ENCODE results near the gene MS4A4A. TPM values are rescaled to one million over a fixed set of nuclear protein-coding genes. Genes with fewer than 3 reads are reported as not detected.

The MS4A4A gene
- total and polyA plus RNA-seq, 9 of the 15 experiments (the other 6 are each of a cell fraction or from before 2014, with no cell fraction given), result 0.77 to 41.4 (median 10.1) TPM

DNA sequence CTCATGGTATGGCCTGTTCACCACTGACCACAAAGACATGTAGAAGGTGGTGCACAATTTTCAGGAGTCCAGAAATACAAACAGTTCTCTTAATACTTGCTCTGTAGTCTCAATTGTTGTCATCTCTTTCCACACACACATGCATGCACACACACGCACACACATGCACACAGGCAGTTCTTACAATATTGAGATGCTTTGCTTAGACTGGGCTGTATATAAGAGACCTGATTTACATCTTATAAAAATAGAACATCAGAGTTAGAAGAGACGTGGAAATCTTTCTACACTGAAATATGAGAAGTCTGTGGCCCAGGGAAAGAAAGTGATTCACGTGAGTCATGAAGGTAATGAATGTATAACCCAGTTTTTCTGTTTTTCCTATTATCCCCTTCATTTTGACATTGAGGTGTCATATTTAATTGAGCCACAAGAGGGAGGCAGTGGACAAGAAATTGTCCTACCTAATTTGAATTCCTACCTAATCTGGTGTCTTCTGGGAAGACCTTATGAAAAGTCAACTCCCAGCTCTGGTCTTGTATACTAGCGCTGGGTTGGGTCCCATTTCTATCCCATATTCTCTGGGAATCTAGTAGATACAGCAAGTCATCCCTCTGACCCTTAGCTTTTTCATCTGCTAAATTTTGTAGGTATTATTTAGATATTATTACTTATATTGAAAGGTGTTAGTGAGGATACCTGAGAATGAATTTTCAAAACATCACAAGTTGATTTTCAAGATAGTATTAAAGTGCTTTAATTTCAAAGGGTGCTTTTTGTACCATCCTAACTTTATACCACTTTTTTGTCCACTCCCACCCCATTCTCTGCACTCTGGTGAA is 14.9 kb upstream of the MS4A4A start (continued):
- TF ChIP-seq, protein P1, sequence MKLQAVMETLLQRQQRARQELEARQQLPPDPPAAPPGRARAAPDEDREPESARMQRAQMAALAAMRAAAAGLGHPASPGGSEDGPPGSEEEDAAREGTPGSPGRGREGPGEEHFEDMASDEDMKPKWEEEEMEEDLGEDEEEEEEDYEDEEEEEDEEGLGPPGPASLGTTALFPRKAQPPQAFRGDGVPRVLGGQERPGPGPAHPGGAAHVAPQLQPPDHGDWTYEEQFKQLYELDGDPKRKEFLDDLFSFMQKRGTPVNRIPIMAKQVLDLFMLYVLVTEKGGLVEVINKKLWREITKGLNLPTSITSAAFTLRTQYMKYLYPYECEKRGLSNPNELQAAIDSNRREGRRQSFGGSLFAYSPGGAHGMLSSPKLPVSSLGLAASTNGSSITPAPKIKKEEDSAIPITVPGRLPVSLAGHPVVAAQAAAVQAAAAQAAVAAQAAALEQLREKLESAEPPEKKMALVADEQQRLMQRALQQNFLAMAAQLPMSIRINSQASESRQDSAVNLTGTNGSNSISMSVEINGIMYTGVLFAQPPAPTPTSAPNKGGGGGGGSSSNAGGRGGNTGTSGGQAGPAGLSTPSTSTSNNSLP (IDR thresholded peaks at IDR 0.05; ENCODE audit: borderline replicate concordance, low read depth, low read length), result 0 out of 2 replicates have a peak, but pooled peaks have one; percentile 57
- no peak for TF ChIP-seq SAFB2 (IDR thresholded peaks at IDR 0.05; ENCODE audit: borderline replicate concordance, low read depth, low read length, severe bottlenecking)
- TF ChIP-seq CBX2 (IDR thresholded peaks at IDR 0.05; ENCODE audit: insufficient read depth, low read length, poor library complexity, severe bottlenecking), result no peak
- TF ChIP-seq HCFC1 (IDR thresholded peaks at IDR 0.05; ENCODE audit: low read depth, low read length), result no peak
- peak; percentile 41; the same call in 1 of the 2 replicates for TF ChIP-seq SMC3 (conservative IDR thresholded peaks at IDR 0.05; ENCODE audit: insufficient read depth, low read depth, low read length)
- TF ChIP-seq TGIF2 (CRISPR knock-in tag; IDR thresholded peaks at IDR 0.05), result no peak

DNA sequence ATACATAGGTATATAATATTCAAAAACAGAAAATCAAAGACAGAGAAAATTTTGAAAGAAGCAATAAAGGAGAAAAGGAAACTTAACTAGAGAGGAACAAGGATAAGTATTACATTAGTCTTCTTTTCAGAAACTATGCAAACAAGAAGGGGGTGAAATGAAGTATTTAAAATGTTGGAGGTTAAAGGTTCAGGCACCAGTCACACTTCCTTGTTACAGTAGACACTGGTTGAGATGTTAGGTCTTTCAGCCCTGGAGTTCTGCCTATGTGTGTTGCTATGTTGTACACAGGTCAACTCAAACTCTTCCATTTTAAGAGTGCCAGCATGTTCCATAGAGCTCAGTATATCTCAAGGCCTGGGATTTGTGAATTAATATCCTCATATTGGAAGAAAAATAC is 6.0 kb upstream of the MS4A4A start:
- no peak overlapping the region for H3K9ac ChIP-seq (ENCODE audit: insufficient read depth in 1 of 2, low read depth in 2 of 2, low read length in 2 of 2)
- H3K4me2 ChIP-seq (ENCODE audit: insufficient read depth, low read length), result no peak overlapping the region
- intact Hi-C loops (cut with micrococcal nuclease) (no loop called here), in situ Hi-C loops (cut with MboI) (no loop called here)
- POLR2A ChIA-PET, result no interaction called here
- no peak for ATAC-seq
- CTCF ChIA-PET (ENCODE audit: low intra/inter-chr PET ratio), result no interaction called here
- no TSS peak for BruUV-seq (replicated peaks)
- H3K4me1 ChIP-seq (replicated peaks in 1 of 2; ENCODE audit: control insufficient read depth in 2 of 2, insufficient read depth in 2 of 2, low read length in 2 of 2), result no peaks in the 10 kb centered on the region
- no peaks in the 10 kb centered on the region for H3K36me3 ChIP-seq (ENCODE audit: control insufficient read depth, insufficient read depth, low read length)
- H3K9me3 ChIP-seq (replicated peaks; ENCODE audit: control insufficient read depth, insufficient read depth, low read depth, low read length), result no peaks in the 10 kb centered on the region
- H3K27me3 ChIP-seq (ENCODE audit: control insufficient read depth in 2 of 2, insufficient read depth in 2 of 2, low read length in 2 of 2), result no peaks in the 10 kb centered on the region
- H3K79me2 ChIP-seq (ENCODE audit: control insufficient read depth, insufficient read depth, low read length), result no peaks in the 10 kb centered on the region
- FAIRE-seq, result no peak
- no peak for DNase-seq (ENCODE audit: extremely low read depth in 1 of 4, low spot score in 3 of 4)
- TF ChIP-seq KHSRP (IDR thresholded peaks at IDR 0.05) (no peak), RAD21 (CRISPR knock-in tag; conservative IDR thresholded peaks at IDR 0.05 in 1 of 2, IDR thresholded peaks at IDR 0.05 in 1 of 2) (no peak), DLX4 (CRISPR knock-in tag; IDR thresholded peaks at IDR 0.05) (no peak), E2F6 (IDR thresholded peaks at IDR 0.05; ENCODE audit: borderline replicate concordance in 1 of 2, extremely low read depth in 1 of 2, insufficient read depth in 1 of 2, insufficient read length in 1 of 2, low read depth in 1 of 2, low read length in 1 of 2, poor library complexity in 1 of 2, severe bottlenecking in 1 of 2) (no peak), FOXK2 (conservative IDR thresholded peaks at IDR 0.05 in 1 of 2, IDR thresholded peaks at IDR 0.05 in 1 of 2; ENCODE audit: low read depth in 2 of 2) (no peak)
- no peak overlapping the region for H3K27ac ChIP-seq (ENCODE audit: extremely low read depth, low read depth, low read length)
- H2AFZ ChIP-seq (ENCODE audit: low read depth, low read length), result no peak overlapping the region
- no peaks in the 10 kb centered on the region for H4K20me1 ChIP-seq (replicated peaks; ENCODE audit: control insufficient read depth, insufficient read depth, low read length)
- no peaks in the 10 kb centered on the region for H3K9me1 ChIP-seq (ENCODE audit: control insufficient read depth, insufficient read depth, low read length)
- H3K4me3 ChIP-seq, result no peak overlapping the region
